SH-SY5Y (cell line): ENCODE results near the gene CSGALNACT2.

Source experiments
- GATA2 ChIP-seq: IDR thresholded peaks from 2 replicates; pipeline ENCODE4 v1.6.1; 2011; ENCODE audit warnings: mild to moderate bottlenecking, low read depth, low read length
- GATA3 ChIP-seq: IDR thresholded peaks from 2 replicates; pipeline ENCODE4 v1.6.1; 2011; ENCODE audit warnings: low read depth, mild to moderate bottlenecking, low read length, moderate library complexity

Gene CSGALNACT2

GRCh38 chr10:43202224-43202656, 64.0 kb downstream of the CSGALNACT2 start:
- TF ChIP-seq GATA3 (no peak), GATA2 (no peak)

GRCh38 chr10:43202657-43203447, 64.6 kb downstream of the CSGALNACT2 start:
- TF ChIP-seq GATA3 (no peak), GATA2 (no peak)

GRCh38 chr10:43203448-43204041, 65.3 kb downstream of the CSGALNACT2 start:
- TF ChIP-seq GATA2: no peak
- TF ChIP-seq GATA3: no peak

GRCh38 chr10:43204042-43204942, 66.0 kb downstream of the CSGALNACT2 start:
- TF ChIP-seq GATA2 (no peak), GATA3 (no peak)

GRCh38 chr10:43204943-43205671, 66.9 kb downstream of the CSGALNACT2 start:
- TF ChIP-seq GATA3: no peak
- TF ChIP-seq GATA2: no peak

GRCh38 chr10:43205681-43206390, 67.6 kb downstream of the CSGALNACT2 start:
- no peak for TF ChIP-seq GATA3
- no peak for TF ChIP-seq GATA2

GRCh38 chr10:43206391-43207235, 68.4 kb downstream of the CSGALNACT2 start:
- TF ChIP-seq GATA2 (no peak), GATA3 (no peak)

- no peak for TF ChIP-seq GATA3
- no peak for TF ChIP-seq GATA2
These were observed 70.2 kb downstream of the CSGALNACT2 start for GRCh38 chr10:43208147-43209073.

- TF ChIP-seq GATA3: no peak
- TF ChIP-seq GATA2: no peak
These were observed 70.8 kb downstream of the CSGALNACT2 start for GRCh38 chr10:43209074-43209455.

GRCh38 chr10:43209651-43210141, 71.5 kb downstream of the CSGALNACT2 start:
- TF ChIP-seq GATA3: no peak
- no peak for TF ChIP-seq GATA2

- no peak for TF ChIP-seq GATA2
These were observed 72.3 kb downstream of the CSGALNACT2 start for GRCh38 chr10:43210556-43210955.

- no peak for TF ChIP-seq GATA2
- no peak for TF ChIP-seq GATA3
These were observed 72.8 kb downstream of the CSGALNACT2 start for GRCh38 chr10:43211030-43211429.
